RPMI7951 (cell line): Measurements from ENCODE around the gene TRIM60. TPM values are rescaled to one million over a fixed set of nuclear protein-coding genes. Genes with fewer than 3 reads are reported as not detected.
A peak's percentile ranks its signal among the peaks of the same experiment; 100 is the strongest.
"Not testable (repeated sequence)": the region's sequence is repeated elsewhere in the genome, so short reads cannot be mapped to it uniquely, and the experiment has no call there.

ENCODE experiments used
- DNase-seq: peaks from one replicate; pipeline ENCODE4 v3.0.0-alpha.2; 2012; ENCODE audit warnings: low read depth
- total RNA-seq: library from RNA; depleted of rRNA; stranded (reverse); fragments of >200 nt; shearing (Covaris generic); gene quantifications from 2 replicates; pipeline ENCODE4 v1.2.3, GENCODE V29; 2014; rRNA removed

Gene TRIM60
- total RNA-seq = not detected in 2 replicates

GRCh38 chr4:165031436-165032211 is at the start of gene TRIM60:
TRIM60 (plus strand) TSS chr4:165031999; CDS start chr4:165040073, 8,074 bp downstream.
- DNase-seq = no peak

GRCh38 chr4:164989471-164989870 is 42.3 kb upstream of the TRIM60 start:
- no peak for DNase-seq

- not testable (repeated sequence) for DNase-seq
Observed at GRCh38 chr4:164990786-164991185, 41.0 kb upstream of the TRIM60 start.

- not testable (repeated sequence) for DNase-seq
Observed at GRCh38 chr4:164996123-164996522, 35.7 kb upstream of the TRIM60 start.

GRCh38 chr4:164997324-164997723 is 34.5 kb upstream of the TRIM60 start:
- peak; percentile 11 for DNase-seq

- DNase-seq = no peak
Observed at GRCh38 chr4:164997941-164998340, 33.9 kb upstream of the TRIM60 start.

- DNase-seq = not testable (repeated sequence)
Observed at GRCh38 chr4:164998526-164999080, 33.2 kb upstream of the TRIM60 start.

- DNase-seq = not testable (repeated sequence)
Observed at GRCh38 chr4:165001957-165002356, 29.8 kb upstream of the TRIM60 start.

GRCh38 chr4:165005352-165005925 is 26.4 kb upstream of the TRIM60 start:
- no peak for DNase-seq

- DNase-seq = no peak
Observed at GRCh38 chr4:165006456-165006855, 25.3 kb upstream of the TRIM60 start.

GRCh38 chr4:165006886-165007285 is 24.9 kb upstream of the TRIM60 start:
- no peak for DNase-seq

- no peak for DNase-seq
Observed at GRCh38 chr4:165009493-165010227, 22.1 kb upstream of the TRIM60 start.

GRCh38 chr4:165010487-165010886 is 21.3 kb upstream of the TRIM60 start:
- no peak for DNase-seq

GRCh38 chr4:165010991-165011390 is 20.8 kb upstream of the TRIM60 start:
- DNase-seq = no peak

GRCh38 chr4:165011403-165011802 is 20.4 kb upstream of the TRIM60 start:
- peak; percentile 69 for DNase-seq

- DNase-seq = no peak
Observed at GRCh38 chr4:165013691-165014090, 18.1 kb upstream of the TRIM60 start.

GRCh38 chr4:165016971-165017370 is 14.8 kb upstream of the TRIM60 start:
- no peak for DNase-seq

- DNase-seq = not testable (repeated sequence)
Observed at GRCh38 chr4:165019995-165020394, 11.8 kb upstream of the TRIM60 start.

- not testable (repeated sequence) for DNase-seq
Observed at GRCh38 chr4:165025782-165026181, 6.0 kb upstream of the TRIM60 start.

- DNase-seq = peak; percentile 72
Observed at GRCh38 chr4:165027762-165028402, 3.9 kb upstream of the TRIM60 start.

GRCh38 chr4:165048170-165048569 is 16.4 kb downstream of the TRIM60 start:
- DNase-seq = no peak

- no peak for DNase-seq
Observed at GRCh38 chr4:165052627-165053026, 20.8 kb downstream of the TRIM60 start.
